Rectal smooth muscle tissue (tissue), 1 donor: ENCODE data around the gene CNOT1.

Source experiments
- H3K27ac ChIP-seq: one replicate; pipeline ENCODE4 v1.7.0; 2013; ENCODE audit warnings: low read depth, low read length, inconsistent platforms
- H3K27me3 ChIP-seq: one replicate; pipeline ENCODE4 v1.7.0; 2013; ENCODE audit warnings: low read length; ENCODE audit not compliant: control insufficient read depth, insufficient read depth
- H3K36me3 ChIP-seq: one replicate; pipeline ENCODE4 v1.7.0; 2013; ENCODE audit warnings: low read length; ENCODE audit not compliant: control insufficient read depth, insufficient read depth
- H3K4me1 ChIP-seq: one replicate; pipeline ENCODE4 v1.7.0; 2013; ENCODE audit warnings: low read length; ENCODE audit not compliant: control insufficient read depth, insufficient read depth
- H3K4me3 ChIP-seq: one replicate; pipeline ENCODE4 v1.7.0; 2013; ENCODE audit warnings: low read length
- H3K9ac ChIP-seq: one replicate; pipeline ENCODE4 v1.7.0; 2013; ENCODE audit warnings: low read length

CNOT1 gene

GRCh38 chr16:58472266-58472665 lies 157.4 kb downstream of the CNOT1 start:
- Histone ChIP-seq H3K9ac (no peak overlapping the region), H3K4me3 (no peak overlapping the region), H3K27me3 (peaks cover 4% of the 10 kb centered on the region), H3K36me3 (no peaks in the 10 kb centered on the region), H3K27ac (no peak overlapping the region), H3K4me1 (no peaks in the 10 kb centered on the region)

GRCh38 chr16:58471209-58471975 lies 158.2 kb downstream of the CNOT1 start:
- Histone ChIP-seq H3K27me3 (peaks cover 7% of the 10 kb centered on the region), H3K9ac (no peak overlapping the region), H3K27ac (no peak overlapping the region), H3K4me3 (no peak overlapping the region), H3K36me3 (no peaks in the 10 kb centered on the region), H3K4me1 (no peaks in the 10 kb centered on the region)
